Activated CD4-positive, alpha-beta T cell treated with anti-CD3 and anti-CD28 coated beads for 36 hours (primary cell): Measurements from ENCODE around the gene SOX15. TPM values are rescaled to one million over a fixed set of nuclear protein-coding genes. Genes with fewer than 3 reads are reported as not detected.

ENCODE experiments used
- ATAC-seq: fragments of 200-7000 bp; cut with Tn5 transposase; one replicate; pipeline ENCODE4 v1.10.0; 2021; ENCODE audit warnings: mild to moderate bottlenecking, moderate library complexity
- CTCF ChIA-PET: fragments of 350-600 bp; sonication (Branson Sonifier 250); formaldehyde crosslinking; loops from one replicate; lab custom pipeline; 2021; ENCODE audit warnings: antibody characterized with exemption; lab: Charles Lee
- POLR2A ChIA-PET: fragments of 350-600 bp; sonication (Branson Sonifier 250); formaldehyde crosslinking; loops from one replicate; lab custom pipeline; 2021; ENCODE audit warnings: antibody characterized with exemption, inconsistent platforms; lab: Charles Lee
- DNase-seq: peaks from one replicate; pipeline ENCODE4 v3.0.0-alpha.2; 2020
- H3K27ac Mint-ChIP-seq: one replicate; pipeline ENCODE4 v1.8.0; 2021; ENCODE audit warnings: mixed read lengths
- H3K27me3 Mint-ChIP-seq: one replicate; pipeline ENCODE4 v1.8.0; 2021; ENCODE audit warnings: mixed read lengths
- H3K36me3 Mint-ChIP-seq: one replicate; pipeline ENCODE4 v1.8.0; 2021; ENCODE audit warnings: low read depth, mixed read lengths
- H3K4me1 Mint-ChIP-seq: one replicate; pipeline ENCODE4 v1.8.0; 2021; ENCODE audit warnings: mixed read lengths
- H3K4me3 Mint-ChIP-seq: one replicate; pipeline ENCODE4 v1.8.0; 2021; ENCODE audit warnings: mild to moderate bottlenecking, moderate library complexity, mixed read lengths
- H3K9me3 Mint-ChIP-seq: one replicate; pipeline ENCODE4 v1.8.0; 2021; ENCODE audit warnings: low read depth, mixed read lengths
- intact Hi-C, 2 experiments: fragments of 100-400 bp; cut with DNase I in 1 of 2; cut with micrococcal nuclease in 1 of 2; formaldehyde crosslinking; loops; one replicate each; pipeline versions ENCODE4 v1.14.2 to v1.15.1; 2022 to 2024; cut with DNase I, micrococcal nuclease
- total RNA-seq, 2 experiments: library from RNA; stranded (reverse); gene quantifications; one replicate each; pipeline ENCODE4 v1.2.3, GENCODE V29; 2021

Gene SOX15
- total RNA-seq, 2 experiments from 2014 or later = 0.16 TPM; not detected in 1

DNA sequence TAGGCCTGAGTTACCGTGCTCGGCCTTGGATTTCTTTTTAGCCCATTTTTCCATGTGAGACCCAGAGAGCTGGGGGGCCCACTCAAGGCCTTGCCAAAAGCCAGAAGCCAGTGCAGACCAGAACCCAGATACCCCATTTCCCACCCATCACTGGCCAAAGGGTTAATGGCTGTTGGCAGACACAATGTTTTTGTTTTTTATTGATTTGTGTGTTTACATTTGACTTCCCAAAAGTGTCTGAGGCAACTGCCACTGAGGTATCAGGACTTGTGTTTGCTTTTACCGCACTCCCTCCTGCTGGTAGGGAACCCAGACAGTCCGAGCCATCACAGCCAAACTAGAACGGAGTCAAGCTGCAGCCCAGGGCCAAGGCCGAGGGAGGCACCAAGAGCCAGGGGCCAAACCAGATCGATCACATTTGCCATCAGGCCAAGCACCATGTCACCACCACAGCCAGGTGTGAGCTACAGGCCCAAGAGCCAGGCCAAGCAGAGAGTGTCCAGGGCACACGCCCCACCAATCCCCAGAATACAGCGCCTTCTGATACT, 48.7 kb downstream of the SOX15 start:
- peaks cover 3% of the 10 kb centered on the region for H3K9me3 Mint-ChIP-seq
- ATAC-seq (no peak), DNase-seq (no peak)
- no peaks in the 10 kb centered on the region for H3K27me3 Mint-ChIP-seq
- intact Hi-C loops = no loop called here
- H3K27ac Mint-ChIP-seq = no peak overlapping the region
- no peak overlapping the region for H3K4me3 Mint-ChIP-seq
- no peaks in the 10 kb centered on the region for H3K36me3 Mint-ChIP-seq
- no peaks in the 10 kb centered on the region for H3K4me1 Mint-ChIP-seq
- POLR2A ChIA-PET = no interaction called here
- CTCF ChIA-PET = interaction anchor here (1.0 to 1.6 kb wide), 2 partner anchors 11 to 18 kb away, joined by 3 to 4 read pairs; no protein-coding TSS in a partner anchor

DNA sequence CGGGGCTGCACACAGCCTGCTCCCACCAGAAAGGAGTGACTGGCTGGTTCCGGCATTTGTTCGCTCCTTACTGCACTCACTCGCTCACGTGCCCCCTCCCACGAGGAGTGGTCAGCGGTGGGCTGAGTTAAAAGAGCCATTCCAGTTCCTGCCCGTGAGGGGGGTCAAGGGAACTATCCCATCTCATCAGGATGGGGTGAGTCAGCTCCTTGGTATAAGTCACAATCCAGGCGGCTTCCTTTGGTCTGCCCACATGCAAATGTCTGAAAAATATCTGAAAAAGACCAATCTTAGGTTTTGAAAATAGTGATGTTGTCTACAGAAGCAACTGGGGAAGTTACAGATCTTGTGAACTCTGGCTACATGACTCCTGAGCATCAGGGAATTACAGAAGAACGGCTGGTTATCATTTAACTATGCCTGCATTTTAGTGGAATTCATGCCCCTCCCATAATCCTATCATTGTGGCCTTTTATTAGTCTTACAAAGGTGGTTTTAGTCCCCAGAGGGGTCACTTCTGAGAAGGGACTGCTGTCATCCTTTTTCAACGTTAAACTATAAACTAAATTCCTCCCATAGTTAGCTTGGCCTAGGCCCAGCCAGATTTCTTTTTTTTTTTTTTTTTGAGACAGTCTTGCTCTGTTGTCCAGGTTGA, 50.9 kb downstream of the SOX15 start:
- POLR2A ChIA-PET = no interaction called here

More for the DNA sequence above, 50.9 kb downstream of the SOX15 start:
- DNase-seq (no peak), ATAC-seq (no peak)
- H3K4me1 Mint-ChIP-seq = no peaks in the 10 kb centered on the region
- H3K27me3 Mint-ChIP-seq = no peaks in the 10 kb centered on the region
- peaks cover 3% of the 10 kb centered on the region for H3K9me3 Mint-ChIP-seq
- CTCF ChIA-PET = no interaction called here
- H3K4me3 Mint-ChIP-seq = no peak overlapping the region
- no peaks in the 10 kb centered on the region for H3K36me3 Mint-ChIP-seq
- H3K27ac Mint-ChIP-seq = no peak overlapping the region
- intact Hi-C loops = no loop called here

Other genes with a start within 250 kb of the SOX15 start
- 1 to 10 TPM; 5.0 to 6.1 TPM for gene KCTD11, start 237.9 kb downstream of the SOX15 start, total RNA-seq
- under 1 TPM in 1 of 2 experiments, not detected in 1; 0.16 TPM for gene TMEM95, start 234.9 kb downstream of the SOX15 start, total RNA-seq
- 1 to 10 TPM; 4.8 to 6.9 TPM for gene TNK1, start 209.0 kb downstream of the SOX15 start, total RNA-seq
- gene PLSCR3, start 195.6 kb downstream of the SOX15 start, total RNA-seq = 10 to 100 TPM; 69.3 to 78.9 TPM
- gene TMEM256, start 186.0 kb downstream of the SOX15 start, total RNA-seq = 10 to 100 TPM; 55.8 to 58.1 TPM
- 1 to 10 TPM; 7.0 to 7.1 TPM for gene NLGN2, start 182.2 kb downstream of the SOX15 start, total RNA-seq
- gene SPEM1, start 169.8 kb downstream of the SOX15 start, total RNA-seq = not detected
- gene SPEM2, start 164.5 kb downstream of the SOX15 start, total RNA-seq = not detected
- not detected for gene SPEM3, start 161.2 kb downstream of the SOX15 start, total RNA-seq
- gene TMEM102, start 154.7 kb downstream of the SOX15 start, total RNA-seq = 10 to 100 TPM in 1 of 2 experiments, 1 to 10 TPM in 1; 8.7 to 10.7 TPM
- gene FGF11, start 150.6 kb downstream of the SOX15 start, total RNA-seq = 10 to 100 TPM in 1 of 2 experiments, 1 to 10 TPM in 1; 6.9 to 10.6 TPM
- 1 to 10 TPM; 7.8 to 8.7 TPM for gene CHRNB1, start 145.0 kb downstream of the SOX15 start, total RNA-seq
- gene ZBTB4, start 110.5 kb downstream of the SOX15 start, total RNA-seq = 10 to 100 TPM; 17.5 to 20.9 TPM
- gene SLC35G6, start 108.6 kb downstream of the SOX15 start, total RNA-seq = not detected
- 100 to 1,000 TPM; 193 to 203 TPM for gene POLR2A, start 105.7 kb downstream of the SOX15 start, total RNA-seq
- gene TNFSF12, start 41.0 kb downstream of the SOX15 start, total RNA-seq = 10 to 100 TPM; 10.9 to 13.7 TPM
- 1 to 10 TPM; 1.8 to 2.5 TPM for gene TNFSF13, start 31.3 kb downstream of the SOX15 start, total RNA-seq
- gene SENP3, start 28.2 kb downstream of the SOX15 start, total RNA-seq = 10 to 100 TPM; 59.0 to 78.9 TPM
- gene CD68, start 10.5 kb downstream of the SOX15 start, total RNA-seq = 10 to 100 TPM in 1 of 2 experiments, 1 to 10 TPM in 1; 9.2 to 13.7 TPM
- 10 to 100 TPM; 51.7 to 77.0 TPM for gene MPDU1, start 6.2 kb downstream of the SOX15 start, total RNA-seq
- 10 to 100 TPM; 35.6 to 50.2 TPM for gene FXR2, start 24.8 kb upstream of the SOX15 start, total RNA-seq
- 10 to 100 TPM; 15.9 to 22.2 TPM for gene SAT2, start 37.7 kb upstream of the SOX15 start, total RNA-seq
- under 1 TPM; 0.25 to 0.30 TPM for gene SHBG, start 40.0 kb upstream of the SOX15 start, total RNA-seq
- under 1 TPM; 0.32 to 0.33 TPM for gene ATP1B2, start 60.8 kb upstream of the SOX15 start, total RNA-seq
- gene TP53, start 97.4 kb upstream of the SOX15 start, total RNA-seq = 100 to 1,000 TPM; 127 to 165 TPM
- 10 to 100 TPM; 23.5 to 27.1 TPM for gene WRAP53, start 98.4 kb upstream of the SOX15 start, total RNA-seq
- gene EFNB3, start 115.1 kb upstream of the SOX15 start, total RNA-seq = not detected
- gene DNAH2, start 127.7 kb upstream of the SOX15 start, total RNA-seq = not detected
- 10 to 100 TPM; 37.3 to 46.2 TPM for gene KDM6B, start 244.1 kb upstream of the SOX15 start, total RNA-seq